ENCODE measurements around the gene FIGLA.

DNA sequence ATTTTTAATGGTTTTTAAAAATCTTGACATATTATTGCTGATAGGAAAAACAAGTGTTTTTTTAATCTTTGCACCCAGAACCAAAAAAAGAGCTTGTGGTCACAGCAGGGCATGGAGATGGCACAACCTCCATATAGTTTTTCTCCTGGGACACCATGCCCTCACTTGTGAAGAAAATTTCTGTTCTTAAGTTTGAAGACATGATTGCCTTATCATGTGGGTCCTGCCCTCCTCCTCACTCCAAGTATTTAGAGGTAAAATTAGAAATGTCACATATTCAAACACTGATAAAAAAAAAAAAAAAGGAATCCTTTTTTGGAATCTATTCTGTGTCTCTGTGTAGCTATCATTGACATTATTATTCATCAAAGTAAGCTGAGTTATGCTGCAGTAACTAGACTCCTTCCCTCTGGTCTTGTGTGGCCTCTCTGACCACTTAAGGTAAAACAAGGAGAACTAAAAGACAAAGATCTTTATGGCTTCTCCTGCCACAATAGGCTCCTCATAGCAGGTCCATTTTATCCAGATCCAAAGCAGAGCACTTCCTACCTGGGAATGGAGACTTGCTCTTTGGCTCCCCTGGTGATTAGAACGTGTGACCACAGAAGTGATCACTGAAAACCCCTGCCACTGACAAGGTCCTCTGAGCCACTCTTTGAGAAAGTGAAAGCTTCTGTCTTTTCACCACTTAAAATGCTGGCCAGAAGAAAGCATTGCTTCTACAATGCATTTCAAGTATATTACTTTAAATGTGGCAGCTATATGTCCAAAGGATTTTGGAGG, 42.2 kb downstream of the FIGLA start:
- TF ChIP-seq, protein P1, sequence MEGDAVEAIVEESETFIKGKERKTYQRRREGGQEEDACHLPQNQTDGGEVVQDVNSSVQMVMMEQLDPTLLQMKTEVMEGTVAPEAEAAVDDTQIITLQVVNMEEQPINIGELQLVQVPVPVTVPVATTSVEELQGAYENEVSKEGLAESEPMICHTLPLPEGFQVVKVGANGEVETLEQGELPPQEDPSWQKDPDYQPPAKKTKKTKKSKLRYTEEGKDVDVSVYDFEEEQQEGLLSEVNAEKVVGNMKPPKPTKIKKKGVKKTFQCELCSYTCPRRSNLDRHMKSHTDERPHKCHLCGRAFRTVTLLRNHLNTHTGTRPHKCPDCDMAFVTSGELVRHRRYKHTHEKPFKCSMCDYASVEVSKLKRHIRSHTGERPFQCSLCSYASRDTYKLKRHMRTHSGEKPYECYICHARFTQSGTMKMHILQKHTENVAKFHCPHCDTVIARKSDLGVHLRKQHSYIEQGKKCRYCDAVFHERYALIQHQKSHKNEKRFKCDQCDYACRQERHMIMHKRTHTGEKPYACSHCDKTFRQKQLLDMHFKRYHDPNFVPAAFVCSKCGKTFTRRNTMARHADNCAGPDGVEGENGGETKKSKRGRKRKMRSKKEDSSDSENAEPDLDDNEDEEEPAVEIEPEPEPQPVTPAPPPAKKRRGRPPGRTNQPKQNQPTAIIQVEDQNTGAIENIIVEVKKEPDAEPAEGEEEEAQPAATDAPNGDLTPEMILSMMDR (conservative IDR thresholded peaks at IDR 0.05; ENCODE audit: low read depth, low read length) = no peak
- TF ChIP-seq EZH2 (IDR thresholded peaks at IDR 0.05; ENCODE audit: borderline replicate concordance, low read depth, low read length, poor library complexity, severe bottlenecking) = no peak

Measured in A673 (cell line).